ENCODE results near the gene SMTNL1.

The SMTNL1 gene

DNA sequence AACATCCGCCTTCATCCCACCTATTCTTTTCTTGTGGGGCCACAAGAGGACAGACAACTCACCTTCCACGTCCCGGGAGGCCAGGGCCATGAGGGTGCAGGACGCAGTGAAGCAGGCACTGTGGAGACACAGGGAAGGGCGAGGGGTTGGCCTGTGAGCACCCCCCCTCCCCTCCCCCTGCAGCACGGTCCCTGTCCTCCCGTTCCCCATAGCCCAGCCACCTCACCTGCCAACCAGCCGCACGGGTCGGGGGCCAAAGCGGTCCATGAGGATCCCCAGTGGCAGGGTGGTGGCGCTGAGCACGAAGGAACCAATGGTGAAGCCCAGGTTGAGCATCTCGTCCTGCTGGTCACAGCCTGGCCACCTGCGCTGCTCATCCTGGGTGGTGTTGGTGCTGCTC is 36.5 kb upstream of the SMTNL1 start:
- H3K4me3 ChIP-seq (ENCODE audit: low read depth, low read length): no peak overlapping the region
- TF ChIP-seq, protein P1, sequence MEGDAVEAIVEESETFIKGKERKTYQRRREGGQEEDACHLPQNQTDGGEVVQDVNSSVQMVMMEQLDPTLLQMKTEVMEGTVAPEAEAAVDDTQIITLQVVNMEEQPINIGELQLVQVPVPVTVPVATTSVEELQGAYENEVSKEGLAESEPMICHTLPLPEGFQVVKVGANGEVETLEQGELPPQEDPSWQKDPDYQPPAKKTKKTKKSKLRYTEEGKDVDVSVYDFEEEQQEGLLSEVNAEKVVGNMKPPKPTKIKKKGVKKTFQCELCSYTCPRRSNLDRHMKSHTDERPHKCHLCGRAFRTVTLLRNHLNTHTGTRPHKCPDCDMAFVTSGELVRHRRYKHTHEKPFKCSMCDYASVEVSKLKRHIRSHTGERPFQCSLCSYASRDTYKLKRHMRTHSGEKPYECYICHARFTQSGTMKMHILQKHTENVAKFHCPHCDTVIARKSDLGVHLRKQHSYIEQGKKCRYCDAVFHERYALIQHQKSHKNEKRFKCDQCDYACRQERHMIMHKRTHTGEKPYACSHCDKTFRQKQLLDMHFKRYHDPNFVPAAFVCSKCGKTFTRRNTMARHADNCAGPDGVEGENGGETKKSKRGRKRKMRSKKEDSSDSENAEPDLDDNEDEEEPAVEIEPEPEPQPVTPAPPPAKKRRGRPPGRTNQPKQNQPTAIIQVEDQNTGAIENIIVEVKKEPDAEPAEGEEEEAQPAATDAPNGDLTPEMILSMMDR (IDR thresholded peaks at IDR 0.05; ENCODE audit: low read depth, low read length, missing control alignments): no peak
- DNase-seq (ENCODE audit: low read depth): no peak

DNA sequence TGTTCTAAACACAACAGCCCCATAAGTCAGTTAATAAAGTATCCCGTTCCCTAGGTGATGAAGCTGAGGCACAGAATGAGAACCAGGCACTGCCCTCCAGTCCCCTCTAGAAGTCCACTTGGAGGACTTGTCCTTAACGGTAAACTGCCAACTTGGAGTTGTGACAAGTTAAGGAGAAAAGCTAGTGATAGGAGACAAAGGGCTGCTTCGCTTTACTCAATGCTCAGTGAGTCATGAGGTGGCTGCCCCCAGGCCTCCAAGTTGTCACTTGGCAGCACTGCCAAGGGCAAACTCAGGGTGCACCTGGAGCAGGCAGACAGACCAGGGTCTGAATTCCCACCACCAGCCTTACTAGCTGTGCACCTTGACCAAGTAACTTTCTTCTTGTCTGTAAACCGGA is 35.4 kb upstream of the SMTNL1 start:
- no peak for DNase-seq (ENCODE audit: low read depth)
- TF ChIP-seq, protein P1 (IDR thresholded peaks at IDR 0.05; ENCODE audit: low read depth, low read length, missing control alignments): no peak
- H3K4me3 ChIP-seq (ENCODE audit: low read depth, low read length): no peak overlapping the region

DNA sequence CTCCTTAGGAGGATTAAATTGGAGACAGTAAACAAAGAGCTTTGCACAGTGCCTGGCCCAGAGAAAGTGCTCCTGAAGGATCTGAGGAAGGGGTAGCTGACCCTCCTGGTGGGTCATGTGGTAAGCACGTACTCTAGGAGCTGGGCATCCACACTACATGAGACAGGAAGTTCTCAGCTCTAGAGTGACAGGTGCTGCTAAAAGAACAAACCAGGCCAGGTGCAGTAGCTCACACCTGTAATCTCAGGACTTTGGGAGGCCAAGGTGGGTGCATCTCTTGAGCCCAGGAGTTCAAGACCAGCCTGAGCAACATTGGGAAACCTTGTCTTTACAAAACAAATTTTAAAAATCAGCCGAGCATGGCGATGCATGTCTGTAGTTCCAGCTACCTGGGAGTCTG is 35.0 kb upstream of the SMTNL1 start:
- TF ChIP-seq, protein P1 (IDR thresholded peaks at IDR 0.05; ENCODE audit: low read depth, low read length, missing control alignments): no peak
- no peak for DNase-seq (ENCODE audit: low read depth)
- H3K4me3 ChIP-seq (ENCODE audit: low read depth, low read length): no peak overlapping the region

DNA sequence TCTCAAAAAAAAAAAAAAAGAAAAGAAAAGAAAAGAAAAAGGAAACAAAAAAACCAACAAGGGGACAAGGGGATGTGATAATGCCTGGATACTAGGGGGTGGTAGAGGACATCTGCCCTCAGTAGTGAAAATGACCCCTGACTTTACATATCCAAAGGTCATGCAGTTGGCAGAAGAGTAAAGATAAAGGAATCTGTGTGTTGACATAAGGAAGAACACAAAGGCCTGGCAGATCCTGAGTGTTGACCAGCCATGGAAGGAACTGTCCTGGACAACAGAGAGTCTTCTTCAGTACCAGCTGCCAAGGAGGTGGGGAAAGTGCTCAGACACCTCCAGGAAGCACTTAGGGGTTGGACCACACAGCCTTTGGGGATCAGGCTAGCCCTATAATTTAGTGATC is 34.5 kb upstream of the SMTNL1 start:
- TF ChIP-seq, protein P1 (IDR thresholded peaks at IDR 0.05; ENCODE audit: low read depth, low read length, missing control alignments): no peak
- no peak overlapping the region for H3K4me3 ChIP-seq (ENCODE audit: low read depth, low read length)
- DNase-seq (ENCODE audit: low read depth): no peak

DNA sequence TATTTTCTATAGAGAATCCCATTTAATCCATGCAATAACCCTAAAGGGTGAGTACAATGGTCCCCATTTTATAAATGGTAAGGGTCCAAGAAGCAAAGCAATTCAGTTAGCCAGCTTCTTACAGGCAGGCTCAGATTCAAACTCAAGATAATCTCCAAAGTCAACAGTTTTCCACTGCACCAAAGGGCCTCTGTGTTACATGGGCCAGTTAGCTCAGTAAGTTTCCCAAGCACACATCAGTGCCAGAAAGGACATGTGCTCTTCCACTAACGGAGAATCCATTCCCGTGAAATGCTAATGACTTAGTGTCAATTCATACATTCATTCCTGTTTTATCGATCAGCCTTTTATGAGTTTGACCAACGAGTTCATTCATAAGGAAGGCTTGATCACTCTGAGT is 32.9 kb upstream of the SMTNL1 start:
- no peak for DNase-seq (ENCODE audit: low read depth)
- H3K4me3 ChIP-seq (ENCODE audit: low read depth, low read length): no peak overlapping the region
- TF ChIP-seq, protein P1 (IDR thresholded peaks at IDR 0.05; ENCODE audit: low read depth, low read length, missing control alignments): no peak

DNA sequence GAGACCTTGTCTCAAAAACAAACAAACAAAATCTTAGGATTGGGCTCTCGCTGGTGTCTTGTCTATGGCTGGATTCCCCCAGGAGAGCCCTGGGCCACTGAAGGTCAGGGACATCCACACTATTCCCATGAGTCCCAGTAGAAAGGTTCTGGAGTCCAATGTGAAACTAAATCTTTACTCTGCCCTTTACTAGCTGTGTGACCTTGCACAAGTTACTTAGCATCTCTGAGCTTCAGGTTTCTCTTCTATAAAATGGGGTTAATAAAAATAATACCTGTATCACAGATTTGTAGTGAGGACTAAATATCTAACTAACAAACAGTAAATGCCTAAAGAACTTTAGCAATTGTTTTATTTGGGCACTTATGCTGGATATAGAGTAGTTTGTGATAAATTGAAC is 30.9 kb upstream of the SMTNL1 start:
- no peak for DNase-seq (ENCODE audit: low read depth)
- TF ChIP-seq, protein P1 (IDR thresholded peaks at IDR 0.05; ENCODE audit: low read depth, low read length, missing control alignments): no peak

DNA sequence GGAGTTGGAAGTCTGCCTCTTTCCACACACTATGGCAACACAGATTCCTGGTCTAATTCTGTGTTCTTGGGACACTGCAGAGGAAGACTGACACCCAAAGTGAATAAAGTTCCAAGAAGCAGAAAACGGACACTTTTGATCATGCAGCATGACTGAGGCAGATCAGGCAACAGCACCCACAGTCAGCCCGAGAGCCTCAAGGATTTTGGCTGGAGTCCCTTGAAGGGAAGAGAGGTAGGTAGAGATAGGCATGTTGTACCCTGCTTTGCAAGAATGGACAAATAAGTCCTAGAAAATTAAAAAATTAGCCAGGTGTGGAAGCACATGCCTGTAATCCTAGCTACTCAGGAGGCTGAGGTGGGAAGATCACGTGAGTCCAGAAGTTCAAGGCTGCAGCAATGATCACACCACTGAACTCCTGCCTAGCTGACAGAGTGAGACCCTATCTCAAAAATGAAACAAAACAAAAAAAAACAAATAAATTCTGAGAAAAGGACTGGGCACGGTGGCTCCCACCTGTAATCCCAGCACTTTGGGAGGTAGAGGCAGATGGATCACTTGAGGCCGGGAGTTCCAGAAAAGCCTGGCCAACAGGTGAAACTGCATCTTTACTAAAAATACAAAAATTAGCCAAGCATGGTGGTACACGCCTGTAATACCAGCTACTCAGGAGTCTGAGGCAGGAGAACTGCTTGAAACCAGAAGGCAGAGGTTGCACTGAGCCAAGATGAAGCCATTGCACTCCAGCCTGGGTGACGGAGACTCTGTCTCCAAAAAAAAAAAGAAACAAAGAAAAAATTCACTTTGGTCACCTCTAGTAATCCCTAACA is 28.8 kb upstream of the SMTNL1 start:
- TF ChIP-seq, protein P1 (IDR thresholded peaks at IDR 0.05; ENCODE audit: low read depth, low read length, missing control alignments): no peak
- no peak overlapping the region for H3K4me3 ChIP-seq (ENCODE audit: low read depth, low read length)
- no peak for DNase-seq (ENCODE audit: low read depth)

More for the DNA sequence above, 30.9 kb upstream of the SMTNL1 start:
- H3K4me3 ChIP-seq (ENCODE audit: low read depth, low read length): no peak overlapping the region
